Measurements from ENCODE around the gene C2orf42.
"Not testable (repeated sequence)": the region's sequence is repeated elsewhere in the genome, so short reads cannot be mapped to it uniquely, and the experiment has no call there.

The C2orf42 gene

GRCh38 chr2:70191244-70191735 lies 471 bp upstream of the C2orf42 start:
- TF ChIP-seq CTCF (IDR thresholded peaks at IDR 0.05; ENCODE audit: low read depth, low read length, poor library complexity, severe bottlenecking), result no peak
- TF ChIP-seq EZH2phosphoT487 (IDR thresholded peaks at IDR 0.05; ENCODE audit: borderline replicate concordance, low read length), result no peak
- H3K36me3 ChIP-seq (ENCODE audit: control insufficient read depth, low read length), result no peaks in the 10 kb centered on the region; the same call in 1 of the 2 replicates
- H3K27ac ChIP-seq (ENCODE audit: low read depth, low read length), result peak overlapping the region; percentile 85
- no peaks in the 10 kb centered on the region for H4K20me1 ChIP-seq (ENCODE audit: control insufficient read depth, insufficient read depth, low read depth, low read length)
- no peaks in the 10 kb centered on the region for H3K9me3 ChIP-seq (ENCODE audit: control insufficient read depth, insufficient read depth, low read length)
- H3F3A ChIP-seq (ENCODE audit: control insufficient read depth, insufficient read depth), result peaks cover 10% of the 10 kb centered on the region
- H3K9me2 ChIP-seq (replicated peaks; ENCODE audit: control insufficient read depth, low read length), result no peaks in the 10 kb centered on the region
- peaks cover 11% of the 10 kb centered on the region for H3K4me1 ChIP-seq (ENCODE audit: control insufficient read depth, low read length)
- H3K79me2 ChIP-seq (ENCODE audit: control insufficient read depth, low read length), result peaks cover 22% of the 10 kb centered on the region
- H3K27me3 ChIP-seq (ENCODE audit: control insufficient read depth, low read length), result no peaks in the 10 kb centered on the region
- H3K4me2 ChIP-seq (ENCODE audit: low read length), result peak overlapping the region; percentile 66
- peak overlapping the region; percentile 77 for H3K4me3 ChIP-seq (ENCODE audit: low read length)

- H3K36me3 ChIP-seq (ENCODE audit: control insufficient read depth, low read length), result no peaks in the 10 kb centered on the region; the same call in 1 of the 2 replicates
- no peaks in the 10 kb centered on the region for H3K27me3 ChIP-seq (ENCODE audit: control insufficient read depth, low read length)
- H3K9me2 ChIP-seq (replicated peaks; ENCODE audit: control insufficient read depth, low read length), result no peaks in the 10 kb centered on the region
- peaks cover 11% of the 10 kb centered on the region for H3K4me1 ChIP-seq (ENCODE audit: control insufficient read depth, low read length)
- H3K4me2 ChIP-seq (ENCODE audit: low read length), result no peak overlapping the region
- H3K79me2 ChIP-seq (ENCODE audit: control insufficient read depth, low read length), result peaks cover 26% of the 10 kb centered on the region
- no peak overlapping the region for H3K27ac ChIP-seq (ENCODE audit: low read depth, low read length)
- H4K20me1 ChIP-seq (ENCODE audit: control insufficient read depth, insufficient read depth, low read depth, low read length), result no peaks in the 10 kb centered on the region
- H3K9me3 ChIP-seq (ENCODE audit: control insufficient read depth, insufficient read depth, low read length), result no peaks in the 10 kb centered on the region
- H3F3A ChIP-seq (ENCODE audit: control insufficient read depth, insufficient read depth), result peaks cover 10% of the 10 kb centered on the region
- TF ChIP-seq CTCF (IDR thresholded peaks at IDR 0.05; ENCODE audit: low read depth, low read length, poor library complexity, severe bottlenecking), result no peak
- TF ChIP-seq EZH2phosphoT487 (IDR thresholded peaks at IDR 0.05; ENCODE audit: borderline replicate concordance, low read length), result no peak
- H3K4me3 ChIP-seq (ENCODE audit: low read length), result no peak overlapping the region
These were observed 2.4 kb downstream of the C2orf42 start for GRCh38 chr2:70188460-70188859.

GRCh38 chr2:70187170-70187569 lies 3.6 kb downstream of the C2orf42 start:
- not testable (repeated sequence) for H3K36me3 ChIP-seq (ENCODE audit: control insufficient read depth, low read length); H3K9me3 ChIP-seq (ENCODE audit: control insufficient read depth, insufficient read depth, low read length); H3K27ac ChIP-seq (ENCODE audit: low read depth, low read length); H3K27me3 ChIP-seq (ENCODE audit: control insufficient read depth, low read length); H3K9me2 ChIP-seq (replicated peaks; ENCODE audit: control insufficient read depth, low read length); H3K4me3 ChIP-seq (ENCODE audit: low read length); H4K20me1 ChIP-seq (ENCODE audit: control insufficient read depth, insufficient read depth, low read depth, low read length); H3K4me2 ChIP-seq (ENCODE audit: low read length)
- peaks cover 26% of the 10 kb centered on the region for H3K79me2 ChIP-seq (ENCODE audit: control insufficient read depth, low read length)
- H3K4me1 ChIP-seq (ENCODE audit: control insufficient read depth, low read length), result peaks cover 11% of the 10 kb centered on the region
- peaks cover 19% of the 10 kb centered on the region for H3F3A ChIP-seq (ENCODE audit: control insufficient read depth, insufficient read depth)

GRCh38 chr2:70182689-70183088 lies 8.1 kb downstream of the C2orf42 start:
- H3K4me1 ChIP-seq (ENCODE audit: control insufficient read depth, low read length), result peaks cover 18% of the 10 kb centered on the region
- no peak overlapping the region for H3K4me2 ChIP-seq (ENCODE audit: low read length)
- H4K20me1 ChIP-seq (ENCODE audit: control insufficient read depth, insufficient read depth, low read depth, low read length), result no peaks in the 10 kb centered on the region
- no peaks in the 10 kb centered on the region for H3K9me2 ChIP-seq (replicated peaks; ENCODE audit: control insufficient read depth, low read length)
- H3K9me3 ChIP-seq (ENCODE audit: control insufficient read depth, insufficient read depth, low read length), result no peaks in the 10 kb centered on the region
- peaks cover 7% of the 10 kb centered on the region for H3K79me2 ChIP-seq (ENCODE audit: control insufficient read depth, low read length)
- peaks cover 37% of the 10 kb centered on the region for H3K36me3 ChIP-seq (ENCODE audit: control insufficient read depth, low read length)
- H3K27me3 ChIP-seq (ENCODE audit: control insufficient read depth, low read length), result no peaks in the 10 kb centered on the region
- TF ChIP-seq CTCF (IDR thresholded peaks at IDR 0.05; ENCODE audit: low read depth, low read length, poor library complexity, severe bottlenecking), result no peak
- no peak for TF ChIP-seq EZH2phosphoT487 (IDR thresholded peaks at IDR 0.05; ENCODE audit: borderline replicate concordance, low read length)
- no peak overlapping the region for H3K27ac ChIP-seq (ENCODE audit: low read depth, low read length)
- no peak overlapping the region for H3K4me3 ChIP-seq (ENCODE audit: low read length)
- peaks cover 11% of the 10 kb centered on the region; the same call in 1 of the 2 replicates for H3F3A ChIP-seq (ENCODE audit: control insufficient read depth, insufficient read depth)

Measured in DOHH2 (cell line).